ENCODE measurements around the gene KCNQ1.

Gene KCNQ1

GRCh38 chr11:2432628-2433071, 12.2 kb upstream of the KCNQ1 start:
- Histone ChIP-seq H4K20me1 (0 out of 22 replicates have a peak, but pooled peaks cover 0 to 3% (median 0%) of the 10 kb centered on the region in 11 experiments), H3K36me3 (no peaks in the 10 kb centered on the region), H3K9ac (no peak overlapping the region; a peak in 1 of 22 replicates), H3K4me3 (no peak overlapping the region), H3K4me2 (peak overlapping the region in 1 of 11 experiments; percentile 12; a peak in 3 of 22 replicates), H3K27ac (no peak overlapping the region), H3K4me1 (peaks cover 0 to 7% (median 0%) of the 10 kb centered on the region in 10 experiments; a peak in 4 of 20 replicates), H3K9me3 (replicated peaks in 1 of 11) (peaks cover 0 to 10% (median 0%) of the 10 kb centered on the region in 11 experiments; a peak in 1 of 22 replicates), H3K27me3 (no peaks in the 10 kb centered on the region)
- no peak for TF ChIP-seq Cebpa-rat (IDR thresholded peaks at IDR 0.05)

- H3K9me3 ChIP-seq (replicated peaks in 1 of 11) = peaks cover 0 to 10% (median 0%) of the 10 kb centered on the region in 11 experiments; a peak in 1 of 22 replicates
- no peak for TF ChIP-seq Cebpa-rat (IDR thresholded peaks at IDR 0.05)
- peaks cover 0 to 7% (median 0%) of the 10 kb centered on the region in 10 experiments; a peak in 4 of 20 replicates for H3K4me1 ChIP-seq
- no peak overlapping the region for H3K27ac ChIP-seq
- no peak overlapping the region for H3K4me3 ChIP-seq
- H3K27me3 ChIP-seq = no peaks in the 10 kb centered on the region
- no peaks in the 10 kb centered on the region for H3K36me3 ChIP-seq
- H4K20me1 ChIP-seq = no peaks in the 10 kb centered on the region
- H3K9ac ChIP-seq = no peak overlapping the region
- no peak overlapping the region for H3K4me2 ChIP-seq
Measured at GRCh38 chr11:2433106-2433925, 11.5 kb upstream of the KCNQ1 start.

DNA sequence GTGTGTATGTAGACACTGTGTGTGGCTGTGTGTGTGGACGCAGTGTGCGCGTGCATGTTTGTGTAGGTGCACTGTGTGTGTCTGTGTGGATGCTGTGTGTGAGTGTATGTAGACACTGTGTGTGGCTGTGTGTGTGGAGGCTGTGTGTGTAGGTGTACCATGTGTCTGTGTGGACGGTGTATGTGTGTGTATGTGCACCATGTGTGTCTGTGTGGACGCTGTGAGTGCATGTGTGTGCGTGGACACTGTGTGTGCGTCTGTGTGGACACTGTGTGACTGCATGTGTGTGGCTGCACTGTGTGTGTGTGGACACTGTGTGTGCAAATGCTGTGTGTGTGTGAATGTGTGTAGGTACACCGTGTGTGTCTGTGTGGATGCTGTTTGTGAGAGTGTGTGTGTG, 10.8 kb upstream of the KCNQ1 start:
- Histone ChIP-seq H3K4me1 (peaks cover 0 to 7% (median 0%) of the 10 kb centered on the region in 10 experiments; a peak in 4 of 20 replicates), H3K27me3 (no peaks in the 10 kb centered on the region), H4K20me1 (no peaks in the 10 kb centered on the region), H3K4me2 (no peak overlapping the region), H3K27ac (no peak overlapping the region), H3K9ac (no peak overlapping the region), H3K4me3 (no peak overlapping the region), H3K36me3 (no peaks in the 10 kb centered on the region), H3K9me3 (replicated peaks in 1 of 11) (peaks cover 0 to 10% (median 0%) of the 10 kb centered on the region in 11 experiments; a peak in 1 of 22 replicates)
- TF ChIP-seq Cebpa-rat (IDR thresholded peaks at IDR 0.05) = no peak

- Histone ChIP-seq H3K27ac (no peak overlapping the region), H3K9ac (no peak overlapping the region), H3K4me1 (peaks cover 0 to 7% (median 0%) of the 10 kb centered on the region in 10 experiments; a peak in 4 of 20 replicates), H3K36me3 (no peaks in the 10 kb centered on the region), H3K9me3 (replicated peaks in 1 of 11) (peaks cover 0 to 9% (median 0%) of the 10 kb centered on the region in 11 experiments; a peak in 1 of 22 replicates), H4K20me1 (no peaks in the 10 kb centered on the region), H3K27me3 (no peaks in the 10 kb centered on the region), H3K4me2 (no peak overlapping the region), H3K4me3 (no peak overlapping the region)
- TF ChIP-seq Cebpa-rat (IDR thresholded peaks at IDR 0.05) = no peak
Measured at GRCh38 chr11:2434506-2435255, 10.1 kb upstream of the KCNQ1 start.

DNA sequence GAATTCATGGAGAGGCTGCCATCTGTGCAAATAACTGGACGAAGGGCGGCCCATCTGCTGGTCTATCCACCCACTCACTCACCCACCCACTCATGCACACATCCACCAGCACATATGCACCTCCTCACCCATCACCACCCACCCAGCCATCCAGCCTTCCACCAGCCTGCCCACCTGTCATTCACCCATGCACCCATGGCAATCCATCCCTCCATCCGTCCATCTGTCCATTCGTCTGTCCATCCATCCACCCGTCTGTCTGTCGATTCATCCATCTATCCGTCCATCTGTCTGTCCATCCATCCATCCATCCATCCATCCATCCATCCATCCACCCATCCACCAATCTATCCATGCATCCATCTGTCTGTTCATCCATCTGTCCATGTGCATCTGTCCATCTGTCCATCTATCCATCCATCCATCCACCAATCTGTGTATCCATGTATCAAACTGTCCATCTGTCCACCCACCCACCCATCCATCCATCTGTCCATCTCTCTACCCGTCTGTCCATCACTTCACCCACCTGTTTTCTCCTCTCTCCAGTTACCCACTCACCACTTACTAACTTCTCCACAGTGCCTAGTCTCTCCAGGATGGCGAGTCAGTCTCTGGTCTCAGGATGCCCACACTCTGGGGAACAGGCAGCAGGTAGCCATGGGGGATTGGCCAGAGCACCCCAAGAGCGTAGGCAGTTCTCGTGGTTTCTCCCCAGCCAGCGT, 9.4 kb upstream of the KCNQ1 start:
- H3K4me3 ChIP-seq = no peak overlapping the region
- H3K4me2 ChIP-seq = no peak overlapping the region
- no peaks in the 10 kb centered on the region for H4K20me1 ChIP-seq
- H3K4me1 ChIP-seq = peaks cover 0 to 7% (median 2%) of the 10 kb centered on the region in 10 experiments; a peak in 7 of 20 replicates
- H3K9ac ChIP-seq = no peak overlapping the region
- peaks cover 0 to under 1% (median 0%) of the 10 kb centered on the region in 11 experiments; a peak in 1 of 22 replicates for H3K9me3 ChIP-seq (replicated peaks in 1 of 11)
- TF ChIP-seq Cebpa-rat (IDR thresholded peaks at IDR 0.05) = no peak
- no peaks in the 10 kb centered on the region for H3K27me3 ChIP-seq
- no peaks in the 10 kb centered on the region for H3K36me3 ChIP-seq
- H3K27ac ChIP-seq = no peak overlapping the region

DNA sequence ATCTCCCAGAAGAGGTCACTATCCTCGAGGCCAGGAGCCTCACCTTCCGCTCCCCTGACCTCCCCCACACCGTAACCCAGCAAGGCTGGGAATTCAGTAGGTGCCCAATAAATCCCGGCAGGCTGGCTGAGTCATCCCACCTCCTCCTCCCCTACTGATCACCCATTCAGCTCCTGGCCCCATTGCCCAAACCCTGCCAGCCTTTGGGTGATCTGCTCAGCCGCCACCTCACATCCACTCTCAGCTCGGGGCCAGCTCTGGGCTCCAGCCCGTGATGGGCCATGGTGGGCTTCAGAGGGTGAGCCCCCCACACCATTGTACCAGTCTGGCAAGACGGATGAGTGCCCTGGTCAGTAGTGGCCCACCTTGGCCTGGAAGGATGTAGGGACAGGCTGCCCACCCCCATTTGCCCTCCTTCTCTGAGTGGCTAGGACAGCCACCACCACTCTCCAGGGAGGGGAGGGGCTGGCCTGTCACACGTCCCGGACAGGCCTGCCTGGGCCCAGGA, 8.7 kb upstream of the KCNQ1 start:
- no peaks in the 10 kb centered on the region for H3K27me3 ChIP-seq
- no peaks in the 10 kb centered on the region for H3K9me3 ChIP-seq (replicated peaks in 1 of 11)
- no peak overlapping the region for H3K9ac ChIP-seq
- no peak for TF ChIP-seq Cebpa-rat (IDR thresholded peaks at IDR 0.05)
- no peaks in the 10 kb centered on the region; a peak in 1 of 22 replicates for H4K20me1 ChIP-seq
- H3K36me3 ChIP-seq = no peaks in the 10 kb centered on the region
- peaks cover 0 to 10% (median 7%) of the 10 kb centered on the region in 10 experiments; a peak in 9 of 20 replicates for H3K4me1 ChIP-seq
- no peak overlapping the region for H3K4me2 ChIP-seq
- H3K27ac ChIP-seq = no peak overlapping the region
- no peak overlapping the region for H3K4me3 ChIP-seq

DNA sequence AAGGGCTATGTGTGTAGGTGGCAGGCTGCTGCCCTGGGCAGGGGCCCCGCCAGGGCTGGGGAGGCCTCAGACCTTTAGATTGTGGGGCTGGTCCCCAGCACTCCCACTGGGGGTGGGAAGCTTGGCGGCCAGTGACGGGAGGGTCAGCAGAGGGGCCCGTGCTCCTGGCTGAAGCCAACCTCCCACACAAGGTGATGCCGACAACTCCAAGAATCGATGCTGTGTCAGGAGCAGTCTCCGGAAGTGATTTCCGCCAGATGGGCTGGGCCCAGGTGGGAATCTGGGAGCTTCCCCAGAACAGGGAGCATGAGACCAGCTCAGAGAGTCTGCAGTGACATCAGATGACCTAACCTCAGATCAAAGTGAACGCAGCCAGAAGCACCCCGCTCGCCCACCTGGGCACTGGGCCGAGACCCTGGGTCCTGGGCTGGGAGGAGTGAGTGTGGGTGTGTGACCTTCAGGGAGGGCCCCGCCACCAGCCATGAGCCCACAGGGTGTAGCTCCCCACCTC, 8.2 kb upstream of the KCNQ1 start:
- Histone ChIP-seq H4K20me1 (no peaks in the 10 kb centered on the region; a peak in 1 of 22 replicates), H3K9ac (no peak overlapping the region), H3K27ac (no peak overlapping the region), H3K4me2 (no peak overlapping the region), H3K4me3 (no peak overlapping the region), H3K9me3 (replicated peaks in 1 of 11) (no peaks in the 10 kb centered on the region), H3K27me3 (no peaks in the 10 kb centered on the region), H3K4me1 (peaks cover 0 to 10% (median 7%) of the 10 kb centered on the region in 10 experiments; a peak in 9 of 20 replicates), H3K36me3 (no peaks in the 10 kb centered on the region)
- no peak for TF ChIP-seq Cebpa-rat (IDR thresholded peaks at IDR 0.05)

DNA sequence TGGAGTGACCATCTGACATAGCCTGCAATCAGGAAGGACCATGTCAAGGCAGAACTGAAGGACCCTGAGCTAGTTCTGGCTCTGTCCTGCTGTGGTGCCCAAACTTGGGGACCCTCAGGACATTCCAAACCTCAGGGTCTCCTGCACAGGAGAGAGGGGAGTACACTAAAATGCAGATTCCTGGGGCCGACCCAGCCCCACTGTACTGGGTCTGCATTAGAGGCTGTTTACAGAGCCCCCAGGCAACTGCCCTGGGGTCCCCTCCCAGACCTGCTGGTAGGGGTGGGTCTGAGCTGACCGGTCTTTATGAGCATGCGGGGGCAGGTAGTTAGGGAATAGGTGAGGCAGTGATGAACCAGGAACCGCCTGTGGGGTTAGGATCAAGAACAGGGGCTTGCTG, 7.3 kb upstream of the KCNQ1 start:
- Histone ChIP-seq H3K36me3 (no peaks in the 10 kb centered on the region), H4K20me1 (no peaks in the 10 kb centered on the region; a peak in 1 of 22 replicates), H3K4me3 (no peak overlapping the region), H3K27ac (no peak overlapping the region), H3K9me3 (replicated peaks in 1 of 11) (no peaks in the 10 kb centered on the region), H3K27me3 (no peaks in the 10 kb centered on the region), H3K4me2 (no peak overlapping the region), H3K4me1 (peaks cover 0 to 10% (median 0%) of the 10 kb centered on the region in 10 experiments; a peak in 6 of 20 replicates), H3K9ac (no peak overlapping the region)
- TF ChIP-seq Cebpa-rat (IDR thresholded peaks at IDR 0.05) = no peak
